A673 (cell line): ENCODE measurements around the gene SMARCA2. TPM values are rescaled to one million over a fixed set of nuclear protein-coding genes. Genes with fewer than 3 reads are reported as not detected.

Source experiments
- BruUV-seq: library from RNA; stranded (reverse); fragments of 400-500 nt; replicated peaks from 2 replicates; lab custom pipeline; 2021; lab: Mats Ljungman, UMichigan
- CTCF ChIA-PET: fragments of 300-600 bp; sonication (Branson Sonifier 250); formaldehyde crosslinking; loops from one replicate; lab custom pipeline; 2022; ENCODE audit warnings: antibody characterized with exemption; lab: Charles Lee
- POLR2A ChIA-PET: fragments of 300-600 bp; sonication (Branson Sonifier 250); formaldehyde crosslinking; loops from one replicate; lab custom pipeline; 2022; ENCODE audit warnings: antibody characterized with exemption; ENCODE audit not compliant: low non-redundant PET; lab: Charles Lee
- DNase-seq: peaks from one replicate; pipeline ENCODE4 v3.0.0-alpha.2; 2015; ENCODE audit warnings: low spot score
- H3K27ac ChIP-seq: fragments of 200-600 bp; sonication (generic); 2 replicates; pipeline ENCODE4 v1.5.1; 2016; ENCODE audit warnings: mixed run types, low read depth, mild to moderate bottlenecking, mixed read lengths, antibody characterized with exemption, low read length; ENCODE audit not compliant: poor library complexity, severe bottlenecking
- H3K27me3 ChIP-seq: fragments of 200-600 bp; sonication (generic); replicated peaks from 2 replicates; pipeline ENCODE4 v1.6.1; 2017; ENCODE audit warnings: mixed run types, low read depth, mild to moderate bottlenecking, mixed read lengths, antibody characterized with exemption, low read length; ENCODE audit not compliant: insufficient read depth, poor library complexity
- H3K36me3 ChIP-seq: fragments of 200-600 bp; sonication (generic); 2 replicates; pipeline ENCODE4 v1.6.1; 2016; ENCODE audit warnings: mixed run types, mild to moderate bottlenecking, mixed read lengths, antibody characterized with exemption, low read length; ENCODE audit not compliant: insufficient read depth, poor library complexity, severe bottlenecking
- H3K4me1 ChIP-seq: fragments of 200-600 bp; sonication (generic); 2 replicates; pipeline ENCODE4 v1.6.1; 2017; ENCODE audit warnings: mixed run types, mild to moderate bottlenecking, mixed read lengths, antibody characterized with exemption, low read length; ENCODE audit not compliant: insufficient read depth, poor library complexity, severe bottlenecking
- H3K4me3 ChIP-seq: fragments of 200-600 bp; sonication (generic); 2 replicates; pipeline ENCODE4 v1.5.1; 2016; ENCODE audit warnings: low read depth, mixed run types, mild to moderate bottlenecking, mixed read lengths, low read length; ENCODE audit not compliant: poor library complexity, severe bottlenecking
- H3K9me3 ChIP-seq: fragments of 200-600 bp; sonication (generic); 2 replicates; pipeline ENCODE4 v1.6.1; 2016; ENCODE audit warnings: mixed run types, low read depth, mild to moderate bottlenecking, mixed read lengths, antibody characterized with exemption, low read length; ENCODE audit not compliant: poor library complexity, severe bottlenecking
- CTCF ChIP-seq: fragments of 300-800, 200-600 bp; sonication (generic); conservative IDR thresholded peaks from 2 replicates; pipeline ENCODE4 v1.5.1; 2017; ENCODE audit warnings: low read depth, mild to moderate bottlenecking, antibody characterized with exemption, low read length, moderate library complexity, mixed read lengths
- EZH2 ChIP-seq: fragments of 200-600 bp; sonication (generic); IDR thresholded peaks from 2 replicates; pipeline ENCODE4 v1.6.1; 2017; ENCODE audit warnings: borderline replicate concordance, low read depth, mild to moderate bottlenecking, mixed read lengths, antibody characterized with exemption, low read length; ENCODE audit not compliant: poor library complexity, severe bottlenecking
- intact Hi-C: fragments of 100-400 bp; cut with micrococcal nuclease; formaldehyde crosslinking; loops from one replicate; pipeline ENCODE4 v1.10.0; 2022; ENCODE audit not compliant: unreplicated experiment
- total RNA-seq: library from RNA; stranded (reverse); gene quantifications from 2 replicates; pipeline ENCODE4 v1.2.3, GENCODE V29; 2021

SMARCA2 gene
- total RNA-seq, 1 experiment from 2014 or later = 69.0 TPM

DNA sequence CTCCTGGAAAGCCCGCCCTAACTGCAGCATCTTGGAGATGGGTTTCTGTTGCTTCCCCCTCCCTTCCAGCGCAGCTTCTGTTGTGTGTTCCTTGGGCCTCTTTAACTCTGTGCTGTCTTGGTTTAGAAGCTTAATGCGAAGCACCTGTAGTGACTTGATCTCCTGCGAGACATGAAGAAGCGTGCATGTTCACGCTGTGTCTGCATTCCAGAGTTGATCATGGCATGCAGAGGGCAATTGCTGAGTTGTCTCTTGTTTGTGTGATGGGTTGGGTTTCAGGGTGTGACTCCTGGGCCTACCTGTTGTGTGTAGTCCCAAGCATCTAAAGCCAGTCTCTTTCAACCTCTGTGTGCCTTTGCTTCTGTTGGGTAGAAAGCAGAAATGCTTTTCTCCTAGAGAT, 155.6 kb downstream of the SMARCA2 start:
- CTCF ChIA-PET = no interaction called here
- no TSS peak for BruUV-seq

GRCh38 chr9:2173170-2173569, 158.0 kb downstream of the SMARCA2 start:
- TF ChIP-seq CTCF = no peak
- no peak for TF ChIP-seq EZH2

More for the DNA sequence above, 155.6 kb downstream of the SMARCA2 start:
- no peak for DNase-seq
- no peaks in the 10 kb centered on the region for H3K9me3 ChIP-seq
- no peaks in the 10 kb centered on the region for H3K4me1 ChIP-seq
- intact Hi-C loops = no loop called here
- no peak for TF ChIP-seq CTCF
- no peak for TF ChIP-seq EZH2
- H3K27ac ChIP-seq = no peak overlapping the region
- POLR2A ChIA-PET = no interaction called here
- H3K36me3 ChIP-seq = no peaks in the 10 kb centered on the region
- H3K27me3 ChIP-seq = no peaks in the 10 kb centered on the region
- no peak overlapping the region for H3K4me3 ChIP-seq

GRCh38 chr9:2173861-2174260, 158.7 kb downstream of the SMARCA2 start:
- TF ChIP-seq EZH2 (no peak), CTCF (no peak)
- DNase-seq = no peak
- BruUV-seq = no TSS peak
- H3K9me3 ChIP-seq = no peaks in the 10 kb centered on the region
- ChIA-PET POLR2A (no interaction called here), CTCF (no interaction called here)
- H3K27me3 ChIP-seq = no peaks in the 10 kb centered on the region
- H3K36me3 ChIP-seq = no peaks in the 10 kb centered on the region
- intact Hi-C loops = no loop called here
- H3K4me1 ChIP-seq = no peaks in the 10 kb centered on the region
- H3K27ac ChIP-seq = no peak overlapping the region
- no peak overlapping the region for H3K4me3 ChIP-seq

More at GRCh38 chr9:2173170-2173569, 158.0 kb downstream of the SMARCA2 start:
- Histone ChIP-seq H3K4me3 (no peak overlapping the region), H3K36me3 (no peaks in the 10 kb centered on the region), H3K27me3 (no peaks in the 10 kb centered on the region), H3K9me3 (no peaks in the 10 kb centered on the region), H3K4me1 (no peaks in the 10 kb centered on the region), H3K27ac (no peak overlapping the region)
- CTCF ChIA-PET = no interaction called here
- POLR2A ChIA-PET = no interaction called here
- no TSS peak for BruUV-seq
- intact Hi-C loops = no loop called here
- no peak for DNase-seq
